ENCODE results near the gene CEP126.

- TF ChIP-seq ZFP3 (CRISPR knock-in tag; IDR thresholded peaks at IDR 0.05) (no peak), ESRRG (CRISPR knock-in tag; IDR thresholded peaks at IDR 0.05) (no peak), ZC3H10 (CRISPR knock-in tag; IDR thresholded peaks at IDR 0.05) (no peak)
These were observed 99.9 kb downstream of the CEP126 start for GRCh38 chr11:102014756-102015155.

Measured in SK-N-SH treated with all-trans-retinoic acid at 6 μM for 48 hours (cell line).